NCI-H345 treated with DMSO at 0.1 percent for 48 hours (cell line): ENCODE data around the gene CELSR1.

Source experiments
- DNase-seq: peaks from one replicate; lab custom pipeline; 2025; ENCODE audit not compliant: unreplicated experiment; lab: John Stamatoyannopoulos, UW

CELSR1 gene

DNA sequence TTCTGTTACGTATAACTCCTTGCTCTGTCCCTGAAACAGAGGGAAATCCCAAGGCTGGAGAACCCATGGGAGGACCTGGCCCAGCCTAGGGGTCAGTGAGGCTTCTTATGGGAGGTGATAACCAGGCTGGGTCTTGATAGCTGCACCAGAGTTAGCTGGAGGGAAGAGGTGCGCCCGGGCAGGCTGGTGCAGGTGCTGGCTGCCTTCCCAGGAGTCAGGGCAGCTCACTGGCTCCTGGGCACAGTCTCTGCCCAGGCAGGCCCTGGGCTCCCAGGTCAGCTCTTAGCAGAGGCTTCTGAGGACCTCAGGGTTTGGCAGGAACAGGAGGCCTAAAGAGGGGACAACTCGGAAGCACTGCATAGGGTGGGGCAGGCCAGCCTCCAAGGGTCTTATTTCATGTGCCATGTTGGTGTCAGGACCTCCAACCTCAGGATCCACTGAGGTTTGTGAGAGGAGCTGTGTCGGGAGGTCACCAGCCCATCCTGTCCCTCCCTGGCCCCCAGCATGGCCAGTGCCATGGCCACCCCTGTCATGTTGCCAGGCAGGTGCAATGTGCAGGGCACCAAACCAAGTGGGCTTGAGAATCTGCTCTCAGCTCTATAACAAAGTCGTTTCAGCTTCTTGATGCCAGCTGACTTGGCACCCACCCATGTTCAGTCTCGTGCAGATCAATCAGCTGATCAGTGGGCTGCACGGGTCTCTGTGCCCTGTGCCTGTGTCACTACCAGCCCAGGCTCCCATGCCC, 20.5 kb upstream of the CELSR1 start:
- no peak for DNase-seq

DNA sequence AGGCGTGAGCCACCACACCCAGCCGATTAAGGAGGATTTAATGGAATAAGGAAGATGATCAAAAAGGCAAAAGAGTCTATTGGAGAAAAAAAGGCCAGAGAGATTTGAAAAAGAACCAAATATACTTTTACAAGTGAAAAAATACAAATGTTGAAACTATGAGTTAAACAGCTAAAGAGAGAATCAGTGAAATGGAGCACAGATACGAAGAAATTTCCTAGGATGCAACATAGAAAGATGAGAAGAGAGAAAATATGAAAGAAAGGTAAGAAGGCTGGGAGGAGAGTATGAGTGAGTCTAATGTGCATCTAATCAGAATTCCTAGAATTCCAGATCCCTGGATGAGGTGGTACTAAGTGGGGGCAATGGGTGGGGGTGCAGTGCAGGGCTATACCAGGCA, 19.4 kb upstream of the CELSR1 start:
- DNase-seq, result no peak

DNA sequence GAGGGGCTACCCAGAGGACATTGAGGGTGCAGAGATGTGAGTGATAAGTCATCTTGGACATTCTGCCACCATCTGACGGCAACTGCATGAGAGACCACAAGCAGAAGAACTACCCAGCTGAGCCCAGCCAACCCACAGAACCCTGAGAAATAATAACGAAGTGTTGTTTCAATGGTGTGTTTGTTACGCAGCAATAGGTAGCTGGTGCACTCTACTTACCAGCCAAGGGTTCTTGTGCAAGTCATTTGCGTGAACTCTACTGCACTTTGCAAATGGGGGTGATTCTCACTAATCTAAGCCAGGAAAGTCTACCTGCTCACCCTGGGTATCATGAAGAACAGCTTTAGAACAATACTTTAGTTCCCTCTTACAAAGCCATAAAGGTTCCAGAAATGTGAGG, 15.8 kb upstream of the CELSR1 start:
- no peak for DNase-seq

DNA sequence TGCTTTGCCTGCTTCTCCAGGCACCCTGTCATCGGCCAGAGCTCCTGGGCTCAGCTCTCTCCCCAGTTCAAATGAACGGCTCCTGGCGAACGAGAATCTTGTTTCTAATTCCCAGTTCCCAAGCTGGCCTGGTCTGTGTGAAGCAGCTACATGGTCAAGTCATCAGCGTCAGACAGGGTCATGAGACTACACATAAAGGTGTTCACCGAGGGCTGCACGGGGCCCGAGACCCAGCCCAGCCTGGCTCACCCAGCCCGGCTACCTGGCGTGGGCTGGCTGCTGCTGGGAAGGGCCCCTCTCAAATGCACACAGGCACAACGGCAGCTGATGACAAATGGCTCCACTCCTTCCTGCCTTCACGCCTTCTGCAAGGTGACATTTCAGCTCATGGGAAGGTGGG, 14.6 kb upstream of the CELSR1 start:
- no peak for DNase-seq

DNA sequence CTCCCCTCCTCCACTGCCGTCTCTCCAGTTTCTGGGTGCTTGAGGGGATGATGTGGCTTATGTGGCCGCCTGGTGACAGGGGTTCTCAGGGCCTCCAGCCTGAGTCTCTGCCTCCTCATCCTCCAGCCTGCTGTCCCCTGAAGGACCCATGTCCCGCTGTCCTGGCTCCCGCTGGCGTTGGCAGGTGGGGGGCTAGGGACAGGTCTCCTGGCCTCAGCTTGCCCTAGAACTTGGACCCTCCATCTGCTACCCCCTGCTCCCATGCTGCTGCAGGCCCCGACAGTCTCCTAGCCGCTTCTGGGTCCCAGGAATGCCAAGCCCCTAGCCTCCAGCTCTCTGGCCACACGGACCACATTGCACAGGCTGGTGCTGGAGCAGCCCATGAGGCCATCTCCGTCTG, 13.9 kb upstream of the CELSR1 start:
- no peak for DNase-seq

DNA sequence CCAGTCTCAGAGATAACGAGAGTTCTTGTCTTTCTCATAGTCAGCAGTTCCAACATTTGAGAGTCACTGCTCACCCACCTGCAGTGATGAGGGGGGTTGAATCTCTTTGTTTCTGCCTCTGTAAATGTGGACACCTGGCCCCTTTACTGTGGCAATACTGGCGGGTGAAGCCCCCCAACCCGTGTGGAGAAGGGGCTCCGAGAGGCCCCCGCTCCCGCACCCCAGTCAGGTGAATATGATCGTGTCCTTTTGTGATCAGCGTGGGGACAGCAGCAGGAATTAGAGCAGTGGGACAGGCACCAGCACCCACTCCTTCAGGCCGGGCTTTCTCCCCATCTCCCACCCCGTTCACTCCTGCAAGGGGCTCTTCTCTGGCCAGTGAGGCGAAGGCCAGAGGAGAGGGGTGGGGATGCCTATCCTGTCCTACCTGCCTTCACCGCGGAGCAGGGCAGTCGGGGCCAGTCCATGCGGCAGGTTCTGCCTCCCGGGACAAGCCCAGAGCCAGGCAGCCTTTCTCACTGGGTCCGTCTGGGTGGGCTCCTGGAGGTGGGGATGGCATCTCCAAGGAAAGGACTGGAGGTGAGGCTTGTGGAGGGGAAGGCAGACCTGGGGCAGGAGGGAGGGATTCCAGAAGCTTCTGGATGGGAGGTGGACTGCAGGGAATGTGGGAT, 12.7 kb upstream of the CELSR1 start:
- DNase-seq, result no peak

DNA sequence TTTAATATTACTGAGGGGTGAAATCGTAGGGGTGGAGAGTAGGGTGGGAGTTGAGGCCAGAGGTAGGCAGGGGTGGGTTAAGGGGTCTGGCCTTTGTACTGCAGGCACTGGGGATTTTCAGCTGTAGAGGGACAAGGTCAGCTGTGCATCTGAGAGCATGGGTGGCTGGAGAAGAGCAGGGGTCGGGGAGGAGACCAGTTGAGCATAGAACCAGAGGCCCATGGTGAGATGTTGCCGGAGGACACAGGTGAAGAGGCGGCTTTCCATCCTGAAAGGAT, 12.1 kb upstream of the CELSR1 start:
- no peak for DNase-seq

DNA sequence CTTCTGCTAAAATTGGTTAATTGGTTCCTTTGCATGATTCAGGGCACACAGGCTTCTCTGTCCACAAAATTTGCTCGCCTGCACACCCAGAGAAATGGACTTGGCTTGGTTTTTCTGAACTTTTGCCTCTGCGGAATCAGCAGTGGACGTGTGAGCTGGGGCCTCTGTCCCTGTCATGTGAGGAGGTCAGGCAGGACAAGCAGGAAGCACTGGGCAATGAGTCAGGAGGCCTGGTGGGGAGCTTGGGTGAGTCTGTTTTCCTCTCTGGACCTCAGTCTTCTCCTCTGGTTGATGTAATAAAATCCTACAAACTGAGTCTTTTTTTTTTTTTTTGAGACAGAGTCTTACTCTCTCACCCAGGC, 10.4 kb upstream of the CELSR1 start:
- DNase-seq, result no peak

DNA sequence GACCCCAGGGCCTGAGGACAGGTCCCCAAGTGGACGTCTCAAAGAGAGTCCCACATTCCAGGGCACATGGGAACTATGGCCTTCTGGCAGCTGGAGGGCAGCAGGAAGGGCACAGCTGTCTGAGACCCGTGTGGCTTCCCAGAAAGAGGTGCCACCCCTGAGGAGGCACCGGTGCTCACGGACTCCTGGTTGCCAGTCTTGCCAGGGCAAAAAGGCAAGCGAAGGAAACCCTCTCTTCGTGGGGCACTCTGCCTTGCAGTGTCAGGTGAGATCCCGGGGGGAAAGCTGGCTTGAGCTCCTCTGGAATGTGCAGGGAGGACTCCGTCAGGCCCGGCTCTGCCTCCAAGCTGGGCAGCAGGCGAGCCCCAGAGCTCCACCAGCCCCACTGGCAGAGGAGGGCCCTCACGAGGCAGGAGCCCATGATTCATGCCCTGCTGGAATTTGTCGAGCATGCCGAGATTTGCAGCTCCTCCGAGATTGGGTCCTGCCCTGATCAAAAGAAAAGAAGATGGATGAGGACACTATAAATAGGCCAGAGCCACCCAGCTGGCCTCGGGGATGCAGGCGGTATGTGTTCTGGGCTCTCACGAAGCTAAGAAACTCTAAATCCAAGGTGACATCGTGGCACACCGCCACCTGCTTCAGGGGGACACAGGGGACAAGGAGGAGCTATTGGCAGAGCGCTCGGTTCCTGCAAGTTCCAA, 9.9 kb upstream of the CELSR1 start:
- no peak for DNase-seq

DNA sequence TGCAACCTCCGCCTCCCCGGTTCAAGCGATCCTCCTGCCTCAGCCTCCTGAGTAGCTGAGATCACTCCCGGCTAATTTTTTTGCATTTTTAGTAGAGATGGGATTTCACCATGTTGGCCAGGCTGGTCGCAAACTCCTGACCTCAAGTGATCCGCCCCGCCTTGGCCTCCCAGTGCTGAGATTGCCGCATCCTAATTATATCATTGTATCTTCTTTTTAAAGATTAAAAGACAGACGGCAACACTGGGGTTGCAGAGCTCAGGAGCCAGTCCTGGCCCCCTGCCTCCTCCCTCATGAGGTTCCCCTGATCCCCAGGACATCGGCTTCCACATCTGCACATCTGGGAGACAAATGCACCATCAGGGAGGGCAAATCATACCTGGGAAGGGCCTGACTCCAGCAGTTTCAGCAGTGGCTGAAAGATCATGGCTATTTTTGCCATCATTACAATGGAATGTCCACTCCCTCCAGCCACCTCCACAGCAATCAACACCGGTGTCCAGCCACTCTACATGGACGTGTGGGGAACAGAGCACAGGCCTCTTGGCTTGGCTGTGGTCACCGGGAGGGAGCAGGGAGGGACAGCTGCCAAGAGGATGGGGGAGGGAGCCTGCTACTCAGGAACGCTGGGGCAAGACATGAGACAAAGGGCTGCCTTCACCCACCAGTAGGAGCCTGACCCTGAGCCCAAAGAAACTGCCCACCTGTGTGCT, 9.2 kb upstream of the CELSR1 start:
- DNase-seq, result no peak

DNA sequence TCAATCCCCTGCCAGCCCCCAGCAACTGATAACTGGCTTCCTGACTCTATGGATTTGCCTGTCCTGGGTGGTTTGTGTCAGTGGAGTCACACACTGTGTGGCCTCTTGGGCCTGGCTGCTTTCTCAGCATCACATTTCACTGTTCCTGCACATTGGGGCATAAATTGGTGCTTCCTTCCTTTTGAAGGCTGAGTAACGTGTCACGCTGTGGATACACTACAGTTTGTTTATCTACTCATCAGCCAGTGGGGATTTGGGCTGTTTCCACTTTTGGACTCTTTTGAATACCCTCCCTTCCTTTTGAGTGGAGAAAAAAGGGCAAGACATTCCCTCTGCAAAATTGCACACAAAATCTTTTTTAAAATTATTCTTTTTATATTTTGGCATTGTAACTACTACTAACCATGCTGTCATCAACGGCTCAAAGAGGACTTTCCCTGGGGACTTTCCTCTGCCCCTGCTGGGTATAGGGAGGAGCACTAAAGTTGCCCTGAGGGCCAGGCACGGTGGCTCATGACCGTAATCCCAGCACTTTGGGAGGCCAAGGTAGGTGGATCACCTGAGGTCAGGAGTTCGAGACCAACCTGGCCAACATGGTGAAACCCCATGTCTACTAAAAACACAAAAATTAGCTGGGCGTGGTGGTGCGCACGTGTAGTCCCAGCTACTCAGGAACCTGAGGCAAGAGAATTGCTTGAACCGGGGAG, 7.8 kb upstream of the CELSR1 start:
- no peak for DNase-seq

DNA sequence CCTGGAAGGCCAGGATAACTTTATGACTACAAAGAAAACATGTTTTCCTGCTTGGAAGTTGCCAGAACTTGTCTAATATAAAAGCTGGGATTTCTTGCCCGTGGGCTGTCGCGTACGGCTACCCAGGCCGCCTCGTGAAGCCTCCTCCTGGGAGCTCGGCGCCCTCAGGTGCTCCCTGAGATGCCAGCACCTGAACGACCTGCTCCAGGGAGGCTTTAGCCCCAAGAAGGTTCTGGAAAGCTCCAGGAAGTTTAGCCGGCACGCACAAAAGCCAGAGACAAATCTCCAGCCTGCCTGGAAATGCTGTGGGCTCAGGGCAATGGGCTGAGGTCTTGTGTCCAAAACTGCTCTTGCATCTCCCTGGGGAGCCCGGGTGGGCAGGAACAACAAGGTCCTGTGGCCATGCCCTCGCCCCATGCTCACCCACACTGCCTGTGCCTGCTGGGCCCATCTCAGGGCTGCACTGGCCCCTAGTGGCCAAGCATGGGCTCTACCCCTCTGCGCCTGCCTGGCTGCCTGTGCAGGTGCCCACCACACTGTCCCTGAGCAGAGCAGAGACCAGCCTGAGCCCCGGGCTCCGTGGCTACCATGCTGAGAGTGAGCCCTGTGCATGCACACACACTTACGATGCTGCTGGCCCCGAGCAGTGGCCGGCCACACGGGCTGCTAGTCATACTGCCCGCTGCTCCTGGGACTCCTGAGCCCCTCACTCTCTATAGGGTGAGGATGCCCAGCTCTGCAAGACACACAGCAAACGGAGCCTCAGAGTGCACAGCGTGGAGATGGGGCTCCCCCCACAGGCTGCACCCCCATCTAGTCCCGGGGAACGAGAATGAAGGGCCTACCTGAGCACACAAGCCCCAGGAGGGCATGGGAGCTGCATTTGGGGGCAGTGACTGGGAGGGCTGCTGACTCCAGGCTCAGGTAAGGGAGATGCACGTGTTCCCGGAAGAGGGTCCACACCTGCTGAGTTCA, 4.9 kb upstream of the CELSR1 start:
- DNase-seq, result peak; percentile 16

DNA sequence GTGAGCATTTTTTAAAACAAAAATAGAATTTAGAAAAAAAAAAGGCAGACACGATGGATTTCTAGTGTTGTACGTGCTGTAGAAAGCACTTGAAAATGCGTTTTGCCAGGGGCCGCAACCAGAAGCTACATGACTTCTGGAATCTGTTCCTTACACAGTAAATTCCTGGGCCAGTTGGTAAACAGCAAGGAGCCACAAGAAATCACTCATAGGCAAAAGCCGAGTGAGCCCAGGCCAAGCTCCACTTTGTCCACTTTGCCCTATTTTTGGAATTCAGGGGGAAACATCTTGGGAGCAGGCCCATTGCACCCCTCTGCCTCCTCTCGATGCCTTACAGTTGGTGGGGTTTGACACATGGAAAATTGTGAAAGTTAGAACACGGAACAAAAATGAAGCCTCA, 4.1 kb upstream of the CELSR1 start:
- no peak for DNase-seq

DNA sequence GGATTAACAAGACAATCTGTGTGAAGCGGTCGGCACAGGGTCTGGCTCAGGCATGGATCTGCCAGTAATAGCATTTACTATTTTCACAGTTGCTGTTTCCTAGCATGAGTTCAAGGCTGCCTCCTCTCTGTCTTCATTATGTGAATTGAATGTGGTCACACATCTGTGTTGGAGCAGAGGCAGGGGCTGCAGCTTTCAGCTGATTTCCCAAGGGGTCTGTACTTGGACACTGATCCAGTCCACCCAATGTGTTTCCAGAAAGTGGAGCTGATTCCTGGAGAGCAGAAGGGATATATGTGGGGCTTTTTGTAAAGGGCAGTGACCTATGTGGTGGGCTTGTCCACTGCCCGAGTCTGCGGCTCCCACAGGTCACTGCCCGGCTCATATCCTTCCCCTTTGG, 3.5 kb upstream of the CELSR1 start:
- no peak for DNase-seq

DNA sequence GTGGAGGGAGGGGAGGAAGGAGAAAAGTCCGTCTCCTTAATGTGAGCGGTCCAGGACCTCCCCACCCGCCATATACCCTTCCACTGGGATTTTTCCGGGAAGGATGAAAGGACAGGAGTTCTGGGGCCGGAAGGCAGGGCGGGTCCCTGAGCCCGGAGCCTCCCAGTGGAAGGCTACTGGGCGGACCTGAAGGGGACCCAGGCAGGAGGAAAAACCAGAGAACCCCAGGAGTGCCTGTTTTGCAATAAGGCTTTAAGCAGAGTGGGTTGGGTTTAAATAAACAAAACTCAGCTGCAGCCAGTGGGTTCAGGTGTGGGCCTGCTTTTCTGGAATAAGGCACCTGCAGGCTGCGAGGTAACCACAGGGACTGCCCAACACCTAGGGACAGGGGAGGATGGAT, 1.7 kb upstream of the CELSR1 start:
- no peak for DNase-seq

DNA sequence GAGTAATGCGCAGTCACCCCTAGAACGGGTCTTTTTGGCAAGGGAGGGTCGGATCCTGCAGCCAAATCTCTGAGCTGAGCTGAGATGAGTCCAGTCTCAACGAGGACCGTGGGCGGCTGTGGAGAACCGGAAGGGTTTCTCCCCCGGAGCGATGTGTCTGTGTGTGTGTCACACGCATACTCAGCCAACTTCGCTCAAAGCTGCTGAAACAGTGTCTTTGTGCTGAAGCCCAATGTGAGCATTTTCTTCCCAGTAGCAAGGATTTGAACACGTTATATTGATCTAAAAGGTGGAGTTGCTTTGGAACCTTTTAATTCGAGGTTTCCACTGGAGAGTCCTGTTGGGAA, 1.4 kb upstream of the CELSR1 start:
- no peak for DNase-seq

DNA sequence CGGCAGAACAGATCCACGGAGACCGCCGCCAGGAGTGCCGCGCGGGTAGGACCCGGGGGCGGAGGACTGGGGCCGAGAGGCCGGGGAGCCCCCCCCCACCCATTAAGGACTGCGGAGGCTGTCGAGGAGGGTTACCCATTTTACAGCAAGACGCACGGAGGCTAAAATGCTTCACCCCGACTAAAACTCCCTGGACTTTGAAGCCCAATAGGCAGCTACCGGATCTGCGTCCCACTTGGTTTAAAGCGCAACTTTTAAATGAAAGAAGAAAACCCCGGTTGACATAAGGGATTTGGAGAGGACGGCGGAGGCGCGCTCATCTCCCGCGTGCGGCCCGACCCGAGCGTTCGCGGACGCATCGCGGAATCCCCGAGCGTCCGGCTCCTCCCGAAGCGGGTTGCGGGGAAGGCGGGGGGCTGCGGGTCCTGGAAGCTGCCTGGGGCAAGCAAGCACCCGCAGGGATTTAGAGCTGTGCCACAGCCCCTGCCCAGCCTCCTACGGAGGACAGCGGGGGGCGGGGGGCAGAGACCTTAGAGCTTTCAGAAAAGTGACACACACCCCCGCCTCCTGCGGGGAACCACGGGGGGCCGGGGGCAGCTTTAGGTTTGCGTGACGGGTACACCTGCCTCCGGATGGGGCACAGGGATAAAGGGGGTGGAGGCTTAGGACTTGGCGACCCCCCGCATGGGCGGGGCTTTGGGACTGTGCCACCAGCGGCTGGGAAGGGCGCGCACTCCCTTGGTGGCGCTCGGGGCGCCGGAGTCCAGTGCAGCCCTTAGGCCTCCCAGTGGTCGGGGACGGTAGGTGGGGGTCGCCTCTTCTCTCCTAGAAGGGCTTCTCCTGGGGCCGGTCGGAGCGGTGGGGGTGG, 760 bp upstream of the CELSR1 start:
- DNase-seq, result no peak

DNA sequence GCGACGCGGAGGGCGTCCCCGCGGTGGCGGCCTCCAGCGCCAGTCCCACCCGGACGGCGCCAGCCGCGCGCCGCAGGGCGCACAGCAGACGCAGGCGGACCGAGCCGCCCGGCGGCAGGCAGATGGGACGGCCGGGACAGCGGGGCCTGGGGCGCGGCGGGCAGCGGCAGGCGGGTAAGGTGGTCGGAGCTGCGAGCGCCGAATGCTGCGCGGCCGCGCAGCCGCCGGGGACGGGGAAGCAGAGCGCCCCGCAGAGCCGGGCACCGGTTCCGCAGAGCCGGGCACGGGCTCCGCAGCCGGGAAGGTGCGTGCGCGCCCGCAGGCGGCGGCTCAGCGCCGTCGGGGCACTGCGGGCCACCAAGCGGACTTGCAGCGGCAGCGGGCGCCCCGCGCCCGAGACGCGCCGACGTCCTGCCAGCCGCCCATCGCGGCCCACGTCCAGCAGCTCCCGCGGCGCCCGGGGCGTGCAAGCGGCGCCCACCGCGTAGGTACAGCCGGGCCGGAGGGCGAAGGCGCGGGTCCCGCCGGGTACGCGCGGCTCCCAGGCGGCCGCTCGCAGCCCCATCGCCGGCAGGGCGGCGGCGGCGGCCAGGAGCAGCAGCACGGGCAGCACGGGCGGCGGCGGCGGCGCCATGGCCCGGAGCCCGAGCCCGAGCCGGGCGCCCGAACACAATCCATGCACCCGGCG, 739 bp downstream of the CELSR1 start:
- DNase-seq, result no peak
